Activated CD4-positive, alpha-beta T cell treated with anti-CD3 and anti-CD28 coated beads, Interleukin-2, amount 50 U/mL, for 16 hours (primary cell): ENCODE results near the gene RABGAP1L.

Experiments used
- DNase-seq: peaks from one replicate; pipeline ENCODE4 v3.0.0-alpha.2; 2020

RABGAP1L gene

GRCh38 chr1:174982971-174983689, 823.8 kb downstream of the RABGAP1L start:
- peak; percentile 59 for DNase-seq

GRCh38 chr1:174984952-174985351, 825.6 kb downstream of the RABGAP1L start:
- no peak for DNase-seq

GRCh38 chr1:174988539-174988938, 829.2 kb downstream of the RABGAP1L start:
- no peak for DNase-seq

GRCh38 chr1:174988986-174989385, 829.7 kb downstream of the RABGAP1L start:
- no peak for DNase-seq

GRCh38 chr1:174989536-174990220, 830.4 kb downstream of the RABGAP1L start:
- DNase-seq, result no peak

GRCh38 chr1:174990382-174990999, 831.2 kb downstream of the RABGAP1L start:
- DNase-seq, result no peak

- no peak for DNase-seq
Measured at GRCh38 chr1:174991473-174991872, 832.2 kb downstream of the RABGAP1L start.

- no peak for DNase-seq
Measured at GRCh38 chr1:174995121-174995520, 835.8 kb downstream of the RABGAP1L start.

GRCh38 chr1:174995916-174996315, 836.6 kb downstream of the RABGAP1L start:
- no peak for DNase-seq

- DNase-seq, result no peak
Measured at GRCh38 chr1:174996476-174996875, 837.2 kb downstream of the RABGAP1L start.

GRCh38 chr1:174997041-174997440, 837.7 kb downstream of the RABGAP1L start:
- no peak for DNase-seq

GRCh38 chr1:174998569-174999215, 839.4 kb downstream of the RABGAP1L start:
- DNase-seq, result peak; percentile 73

GRCh38 chr1:174999216-174999935, 840.1 kb downstream of the RABGAP1L start:
- peak; percentile 98 for DNase-seq

- peak; percentile 46 for DNase-seq
Measured at GRCh38 chr1:174999936-175000696, 840.8 kb downstream of the RABGAP1L start, which contains the start of gene CACYBP. CACYBP (plus strand) TSS chr1:174999947; CDS start chr1:175000181, 234 bp downstream.

GRCh38 chr1:175000697-175001187, 841.4 kb downstream of the RABGAP1L start:
- DNase-seq, result peak; percentile 44

GRCh38 chr1:175002910-175003517, 843.7 kb downstream of the RABGAP1L start:
- DNase-seq, result no peak

GRCh38 chr1:175003521-175003920, 844.2 kb downstream of the RABGAP1L start:
- no peak for DNase-seq

- DNase-seq, result peak; percentile 30
Measured at GRCh38 chr1:175005085-175005783, 845.9 kb downstream of the RABGAP1L start.

- DNase-seq, result no peak
Measured at GRCh38 chr1:175009532-175009931, 850.2 kb downstream of the RABGAP1L start.

GRCh38 chr1:175013445-175013844, 854.1 kb downstream of the RABGAP1L start:
- no peak for DNase-seq

GRCh38 chr1:175015243-175015642, 855.9 kb downstream of the RABGAP1L start:
- no peak for DNase-seq
